ENCODE data around the gene KRTAP12-4.
"Not testable (repeated sequence)": the region's sequence is repeated elsewhere in the genome, so short reads cannot be mapped to it uniquely, and the experiment has no call there.

The KRTAP12-4 gene

DNA sequence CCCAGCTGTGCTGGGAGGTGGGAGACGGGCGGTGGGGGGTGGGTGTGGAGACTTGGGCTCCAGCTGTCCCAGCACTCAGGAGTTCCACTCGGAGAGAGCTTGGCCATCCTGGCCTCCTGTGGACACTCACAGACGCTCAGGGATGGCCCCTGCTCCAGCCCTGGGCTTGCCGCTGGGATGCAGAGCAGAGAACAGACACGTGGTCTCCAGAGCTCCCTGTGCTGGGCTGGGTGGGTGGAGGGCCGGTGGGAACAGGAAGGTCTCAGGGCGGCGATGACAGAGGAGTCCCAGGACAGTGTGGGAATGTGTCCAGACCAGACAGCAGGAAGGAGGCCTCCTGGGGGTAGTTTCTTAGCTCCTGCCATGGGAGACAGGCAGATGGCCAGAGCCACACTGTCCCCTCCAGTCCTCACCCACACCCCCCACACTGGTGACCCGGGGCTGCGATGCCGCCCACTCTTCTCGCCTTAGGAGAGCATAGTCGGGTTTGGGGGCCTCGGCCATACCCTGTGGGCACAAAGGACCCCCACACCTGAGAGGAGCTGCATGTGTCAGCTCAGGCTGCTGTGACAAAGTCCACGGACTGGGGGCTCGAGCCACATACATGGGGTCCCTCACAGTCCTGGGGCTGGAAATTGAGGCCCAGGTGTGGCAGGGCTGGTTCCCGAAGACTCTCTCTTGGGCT is 25.6 kb downstream of the KRTAP12-4 start:
- H3K4me3 ChIP-seq (ENCODE audit: low read depth, low read length): no peak overlapping the region
- TF ChIP-seq, protein P1, sequence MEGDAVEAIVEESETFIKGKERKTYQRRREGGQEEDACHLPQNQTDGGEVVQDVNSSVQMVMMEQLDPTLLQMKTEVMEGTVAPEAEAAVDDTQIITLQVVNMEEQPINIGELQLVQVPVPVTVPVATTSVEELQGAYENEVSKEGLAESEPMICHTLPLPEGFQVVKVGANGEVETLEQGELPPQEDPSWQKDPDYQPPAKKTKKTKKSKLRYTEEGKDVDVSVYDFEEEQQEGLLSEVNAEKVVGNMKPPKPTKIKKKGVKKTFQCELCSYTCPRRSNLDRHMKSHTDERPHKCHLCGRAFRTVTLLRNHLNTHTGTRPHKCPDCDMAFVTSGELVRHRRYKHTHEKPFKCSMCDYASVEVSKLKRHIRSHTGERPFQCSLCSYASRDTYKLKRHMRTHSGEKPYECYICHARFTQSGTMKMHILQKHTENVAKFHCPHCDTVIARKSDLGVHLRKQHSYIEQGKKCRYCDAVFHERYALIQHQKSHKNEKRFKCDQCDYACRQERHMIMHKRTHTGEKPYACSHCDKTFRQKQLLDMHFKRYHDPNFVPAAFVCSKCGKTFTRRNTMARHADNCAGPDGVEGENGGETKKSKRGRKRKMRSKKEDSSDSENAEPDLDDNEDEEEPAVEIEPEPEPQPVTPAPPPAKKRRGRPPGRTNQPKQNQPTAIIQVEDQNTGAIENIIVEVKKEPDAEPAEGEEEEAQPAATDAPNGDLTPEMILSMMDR (IDR thresholded peaks at IDR 0.05; ENCODE audit: borderline replicate concordance, insufficient read depth, low read depth, low read length): no peak

- H3K4me3 ChIP-seq (ENCODE audit: low read depth, low read length): not testable (repeated sequence)
Measured at GRCh38 chr21:44627831-44628233, 26.6 kb downstream of the KRTAP12-4 start.

- H3K4me3 ChIP-seq (ENCODE audit: low read depth, low read length): not testable (repeated sequence)
Measured at GRCh38 chr21:44627181-44627822, 27.2 kb downstream of the KRTAP12-4 start.

DNA sequence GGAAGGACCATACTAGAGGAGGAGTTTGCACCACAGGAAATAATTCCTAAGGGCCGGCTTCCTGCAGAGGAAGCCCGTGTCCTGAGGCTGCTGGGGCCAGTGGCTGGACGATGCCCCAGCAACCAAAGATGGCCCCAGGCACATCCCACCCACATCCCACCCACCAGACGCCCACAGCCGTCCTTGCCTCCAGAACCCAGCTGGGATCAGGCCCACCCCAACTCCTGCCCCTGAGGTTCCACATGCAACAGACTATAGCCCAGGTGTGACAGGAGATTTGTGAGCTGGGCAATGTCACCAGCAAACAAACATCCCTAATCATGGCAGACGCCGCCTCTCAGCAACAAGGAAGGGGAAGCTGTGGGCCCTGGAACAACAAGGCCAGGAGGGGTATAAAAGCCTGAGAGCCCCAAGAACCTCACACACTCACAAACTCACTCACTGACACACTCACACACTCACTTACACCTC is 27.8 kb downstream of the KRTAP12-4 start, which contains the start of gene KRTAP10-9:
TSS of gene KRTAP10-9 (plus strand) at position 421 of the 471 bp plus-strand sequence. CDS start 79 bp downstream, outside the sequence.
- TF ChIP-seq, protein P1 (IDR thresholded peaks at IDR 0.05; ENCODE audit: borderline replicate concordance, insufficient read depth, low read depth, low read length): no peak
- no peak within 1 kb of the TSS for H3K4me3 ChIP-seq (ENCODE audit: low read depth, low read length)

DNA sequence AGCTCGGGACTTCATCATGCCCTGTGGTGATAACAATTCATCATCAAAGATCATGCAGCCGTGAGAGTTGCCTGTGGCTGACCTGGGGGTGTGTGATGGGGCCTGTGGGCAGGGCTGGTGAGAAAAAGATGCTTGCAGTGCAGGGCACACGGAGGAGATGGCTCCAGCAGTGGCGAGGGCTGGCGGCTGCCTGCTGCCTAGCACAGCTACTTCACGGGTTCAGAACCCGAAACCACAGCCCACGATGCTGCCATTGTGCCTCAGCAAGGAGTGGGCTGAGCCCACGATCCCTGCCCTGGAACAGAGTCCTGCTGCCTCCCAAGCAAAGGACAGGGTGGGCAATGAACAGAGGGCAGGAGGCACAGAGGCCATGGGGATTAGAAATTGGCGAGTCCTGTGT is 28.2 kb downstream of the KRTAP12-4 start:
- no peak overlapping the region for H3K4me3 ChIP-seq (ENCODE audit: low read depth, low read length)

GRCh38 chr21:44625756-44626155 is 28.7 kb downstream of the KRTAP12-4 start:
- H3K4me3 ChIP-seq (ENCODE audit: low read depth, low read length): no peak overlapping the region
- TF ChIP-seq, protein P1 (IDR thresholded peaks at IDR 0.05; ENCODE audit: borderline replicate concordance, insufficient read depth, low read depth, low read length): no peak

More for the DNA sequence above, 28.2 kb downstream of the KRTAP12-4 start:
- TF ChIP-seq, protein P1 (IDR thresholded peaks at IDR 0.05; ENCODE audit: borderline replicate concordance, insufficient read depth, low read depth, low read length): no peak

- no peak overlapping the region for H3K4me3 ChIP-seq (ENCODE audit: low read depth, low read length)
- TF ChIP-seq, protein P1 (IDR thresholded peaks at IDR 0.05; ENCODE audit: borderline replicate concordance, insufficient read depth, low read depth, low read length): no peak
Measured at GRCh38 chr21:44623575-44623974, 30.9 kb downstream of the KRTAP12-4 start.

DNA sequence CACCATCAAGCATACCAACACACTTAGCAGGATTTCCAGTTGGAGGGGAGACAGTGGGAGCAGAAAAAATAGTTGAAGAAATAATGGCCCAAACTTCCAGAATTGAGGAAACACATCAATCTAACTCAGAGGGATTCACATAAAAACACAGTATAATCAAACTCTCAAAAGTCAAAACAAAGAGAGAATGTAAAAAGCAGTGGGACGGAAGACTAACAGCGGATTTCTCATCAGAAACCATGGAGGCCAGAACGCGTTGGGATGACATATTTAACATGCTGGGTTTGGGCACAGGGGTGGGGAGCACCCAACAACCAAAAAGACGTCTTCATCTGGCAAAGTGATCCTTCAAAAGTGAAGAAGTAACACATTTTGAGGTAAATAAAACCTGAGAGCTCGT is 34.6 kb downstream of the KRTAP12-4 start:
- TF ChIP-seq, protein P1 (IDR thresholded peaks at IDR 0.05; ENCODE audit: borderline replicate concordance, insufficient read depth, low read depth, low read length): no peak
- H3K4me3 ChIP-seq (ENCODE audit: low read depth, low read length): no peak overlapping the region
